Liver (tissue), 9 donors: ENCODE measurements around the gene CCDC77. TPM values are rescaled to one million over a fixed set of nuclear protein-coding genes. Genes with fewer than 3 reads are reported as not detected.

Source experiments
- DNase-seq: peaks from one replicate; pipeline ENCODE4 v3.0.0-alpha.2; 2017; ENCODE audit warnings: low spot score
- H3K27ac ChIP-seq, 2 donors: one replicate each; pipeline ENCODE4 v1.7.0; 2013; ENCODE audit warnings: inconsistent platforms in 2 of 2, low read length in 2 of 2, control low read depth in 1 of 2, low read depth in 1 of 2, mild to moderate bottlenecking in 1 of 2
- H3K27me3 ChIP-seq, 4 donors: one replicate each; pipeline versions ENCODE4 v1.6.1 to v1.7.0; 2013; ENCODE audit warnings: low read length in 3 of 4, inconsistent platforms in 1 of 4, mild to moderate bottlenecking in 1 of 4, moderate library complexity in 1 of 4; ENCODE audit not compliant: control insufficient read depth in 4 of 4, insufficient read depth in 4 of 4
- H3K36me3 ChIP-seq, 4 donors: one replicate each; pipeline versions ENCODE4 v1.6.1 to v1.7.0; 2013; ENCODE audit warnings: low read length in 3 of 4, mild to moderate bottlenecking in 3 of 4, low read depth in 1 of 4, moderate library complexity in 1 of 4; ENCODE audit not compliant: control insufficient read depth in 4 of 4, insufficient read depth in 3 of 4
- H3K4me1 ChIP-seq, 4 donors: one replicate each; pipeline versions ENCODE4 v1.6.1 to v1.7.0; 2013; ENCODE audit warnings: low read length in 3 of 4, mild to moderate bottlenecking in 3 of 4, moderate library complexity in 1 of 4; ENCODE audit not compliant: control insufficient read depth in 4 of 4, insufficient read depth in 4 of 4
- H3K4me3 ChIP-seq, 3 donors: one replicate each; pipeline versions ENCODE4 v1.6.1 to v1.7.0; 2013; ENCODE audit warnings: low read length in 3 of 3, control low read depth in 1 of 3, low read depth in 1 of 3, mild to moderate bottlenecking in 1 of 3
- H3K9ac ChIP-seq, 2 donors: one replicate each; pipeline ENCODE4 v1.7.0; 2013; ENCODE audit warnings: low read length in 2 of 2, mild to moderate bottlenecking in 2 of 2, moderate library complexity in 2 of 2, control low read depth in 1 of 2, low read depth in 1 of 2
- H3K9me3 ChIP-seq, 4 donors: one replicate each; pipeline versions ENCODE4 v1.6.1 to v1.7.0; 2013; ENCODE audit warnings: low read length in 3 of 4; ENCODE audit not compliant: control insufficient read depth in 4 of 4
- ATF3 ChIP-seq: IDR thresholded peaks from 2 replicates; pipeline ENCODE4 v1.6.1; 2016; ENCODE audit warnings: antibody characterized with exemption
- EGR1 ChIP-seq, 2 donors: IDR thresholded peaks; 2 replicates each; pipeline ENCODE4 v1.6.1; 2016 to 2018; ENCODE audit warnings: antibody characterized with exemption in 2 of 2, low read depth in 2 of 2
- FOXA1 ChIP-seq: IDR thresholded peaks from 2 replicates; pipeline ENCODE4 v1.6.1; 2016; ENCODE audit warnings: antibody characterized with exemption
- FOXA2 ChIP-seq: IDR thresholded peaks from 2 replicates; pipeline ENCODE4 v1.6.1; 2016; ENCODE audit warnings: antibody characterized with exemption
- GABPA ChIP-seq, 2 donors: IDR thresholded peaks in 1 of 2; conservative IDR thresholded peaks in 1 of 2; 2 replicates each; pipeline ENCODE4 v1.6.1; 2016; ENCODE audit warnings: antibody characterized with exemption in 2 of 2, mild to moderate bottlenecking in 1 of 2, moderate library complexity in 1 of 2
- HNF4G ChIP-seq: IDR thresholded peaks from 2 replicates; pipeline ENCODE4 v1.6.1; 2016; ENCODE audit warnings: antibody characterized with exemption
- JUND ChIP-seq, 2 donors: IDR thresholded peaks; 2 replicates each; pipeline ENCODE4 v1.6.1; 2016; ENCODE audit warnings: antibody characterized with exemption in 2 of 2
- MAX ChIP-seq: IDR thresholded peaks from 2 replicates; pipeline ENCODE4 v1.6.1; 2016; ENCODE audit warnings: antibody characterized with exemption
- NR2F2 ChIP-seq: IDR thresholded peaks from 2 replicates; pipeline ENCODE4 v1.6.1; 2016; ENCODE audit warnings: antibody characterized with exemption
- RAD21 ChIP-seq, 2 donors: IDR thresholded peaks; 2 replicates each; pipeline ENCODE4 v1.6.1; 2016; ENCODE audit warnings: antibody characterized with exemption in 2 of 2, mild to moderate bottlenecking in 2 of 2
- REST ChIP-seq: IDR thresholded peaks from 2 replicates; pipeline ENCODE4 v1.6.1; 2016; ENCODE audit warnings: antibody characterized with exemption, mild to moderate bottlenecking
- RXRA ChIP-seq, 2 donors: IDR thresholded peaks; 2 replicates each; pipeline ENCODE4 v1.6.1; 2017 to 2018; ENCODE audit warnings: antibody characterized with exemption in 2 of 2, mild to moderate bottlenecking in 1 of 2
- SP1 ChIP-seq: IDR thresholded peaks from 2 replicates; pipeline ENCODE4 v1.6.1; 2018; ENCODE audit warnings: antibody characterized with exemption, mild to moderate bottlenecking
- TAF1 ChIP-seq: conservative IDR thresholded peaks from 2 replicates; pipeline ENCODE4 v1.6.1; 2016; ENCODE audit warnings: antibody characterized with exemption, mild to moderate bottlenecking
- YY1 ChIP-seq: IDR thresholded peaks from 2 replicates; pipeline ENCODE4 v1.6.1; 2016; ENCODE audit warnings: antibody characterized with exemption, mild to moderate bottlenecking
- ZBTB33 ChIP-seq: IDR thresholded peaks from 2 replicates; pipeline ENCODE4 v1.6.1; 2016; ENCODE audit warnings: antibody characterized with exemption
- WGBS: extraction: QIAGEN DNeasy Blood & Tissue Kit; methylation state at CpG from one replicate; pipeline ENCODE4 v1.1.7; 2013; 5-methylcytosine and 5-hydroxymethylcytosine counted together
- polyA plus RNA-seq, 2 donors: library from polyadenylated mRNA; stranded (reverse) in 1 of 2; unstranded in 1 of 2; fragments of 200-250 nt in 1 of 2; fragments of >200 nt in 1 of 2; fragmentation: Nextera tagmentation in 1 of 2; extraction: Ambion mirVana in 1 of 2; gene quantifications; one replicate each; pipeline versions ENCODE4 v1.2.1 to v1.2.3, GENCODE V29; 2013 to 2015
- total RNA-seq, 2 donors: library from RNA; depleted of rRNA; stranded (reverse); fragments of >200 nt; gene quantifications; one replicate each; pipeline ENCODE4 v1.2.3, GENCODE V29; 2014
- donor health status: healthy.
- donor health status: healthy.
- donor health status: healthy.
- donor health status: healthy.
- donor health status: healthy.

CCDC77 gene
- total and polyA plus RNA-seq, 4 donors, result 1.2 to 4.2 (median 2.7) TPM

- TF ChIP-seq SP1 (no peak), MAX (no peak), ATF3 (no peak), RAD21 (IDR thresholded peaks at IDR 0.05) (no peak), ZBTB33 (no peak), GABPA (IDR thresholded peaks at IDR 0.05 in 1 of 2, conservative IDR thresholded peaks at IDR 0.05 in 1 of 2) (no peak), RXRA (IDR thresholded peaks at IDR 0.05) (no peak), JUND (IDR thresholded peaks at IDR 0.05) (no peak), YY1 (no peak), FOXA2 (no peak), NR2F2 (no peak), EGR1 (IDR thresholded peaks at IDR 0.05; ENCODE audit: low read depth in 2 of 2) (no peak), HNF4G (no peak), FOXA1 (no peak), REST (no peak)
- H3K36me3 ChIP-seq, result no peaks in the 10 kb centered on the region
- DNase-seq, result no peak
- no peaks in the 10 kb centered on the region for H3K4me1 ChIP-seq
- H3K9me3 ChIP-seq, result no peaks in the 10 kb centered on the region
- H3K4me3 ChIP-seq, result no peak overlapping the region
- H3K27ac ChIP-seq, result no peak overlapping the region
- H3K27me3 ChIP-seq, result peaks cover 0 to 3% (median 0%) of the 10 kb centered on the region in 4 donors
- no peak overlapping the region for H3K9ac ChIP-seq
- WGBS, result 53% methylated on average over 9 of the region's 9 CpGs
These were observed 72.6 kb downstream of the CCDC77 start for GRCh38 chr12:473863-474577.

- Histone ChIP-seq H3K9ac (no peak overlapping the region), H3K27ac (no peak overlapping the region)
- WGBS, result 62% methylated on average over 5 of the region's 5 CpGs
These were observed 73.8 kb downstream of the CCDC77 start for GRCh38 chr12:475286-475685.

More at GRCh38 chr12:475286-475685, 73.8 kb downstream of the CCDC77 start:
- peaks cover 0 to 3% (median 0%) of the 10 kb centered on the region in 4 donors for H3K27me3 ChIP-seq
- H3K4me1 ChIP-seq, result no peaks in the 10 kb centered on the region
- no peak for DNase-seq
- no peak for TF ChIP-seq JUND (IDR thresholded peaks at IDR 0.05)
- no peak for TF ChIP-seq TAF1
- TF ChIP-seq EGR1 (IDR thresholded peaks at IDR 0.05; ENCODE audit: low read depth in 2 of 2), result no peak
- no peak for TF ChIP-seq GABPA (IDR thresholded peaks at IDR 0.05 in 1 of 2, conservative IDR thresholded peaks at IDR 0.05 in 1 of 2)
- TF ChIP-seq ATF3, result no peak
- TF ChIP-seq HNF4G, result no peak
- TF ChIP-seq RAD21 (IDR thresholded peaks at IDR 0.05), result no peak
- H3K4me3 ChIP-seq, result no peak overlapping the region
- H3K9me3 ChIP-seq, result no peaks in the 10 kb centered on the region
- no peaks in the 10 kb centered on the region for H3K36me3 ChIP-seq
